ENCODE data around the gene ENSA.

DNA sequence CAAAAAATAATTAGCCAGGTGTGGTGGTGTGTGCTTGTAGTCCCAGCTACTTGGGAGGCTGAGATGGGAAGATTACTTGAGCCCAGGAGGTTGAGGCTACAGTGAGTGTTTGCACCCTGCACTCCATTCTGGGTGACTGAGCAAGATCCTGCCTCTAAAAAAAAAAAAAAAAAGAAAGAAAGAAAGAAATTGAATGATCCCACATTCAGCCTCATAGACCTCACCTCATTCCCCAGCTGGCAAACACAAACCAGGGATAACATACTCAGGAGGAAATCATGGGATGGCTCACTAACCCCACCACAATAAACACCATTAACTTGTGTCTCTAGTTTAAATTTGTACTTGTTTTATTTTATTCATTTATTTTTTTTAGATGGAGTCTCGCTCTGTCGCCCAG, 8.5 kb downstream of the ENSA start:
- TF ChIP-seq, protein P1, sequence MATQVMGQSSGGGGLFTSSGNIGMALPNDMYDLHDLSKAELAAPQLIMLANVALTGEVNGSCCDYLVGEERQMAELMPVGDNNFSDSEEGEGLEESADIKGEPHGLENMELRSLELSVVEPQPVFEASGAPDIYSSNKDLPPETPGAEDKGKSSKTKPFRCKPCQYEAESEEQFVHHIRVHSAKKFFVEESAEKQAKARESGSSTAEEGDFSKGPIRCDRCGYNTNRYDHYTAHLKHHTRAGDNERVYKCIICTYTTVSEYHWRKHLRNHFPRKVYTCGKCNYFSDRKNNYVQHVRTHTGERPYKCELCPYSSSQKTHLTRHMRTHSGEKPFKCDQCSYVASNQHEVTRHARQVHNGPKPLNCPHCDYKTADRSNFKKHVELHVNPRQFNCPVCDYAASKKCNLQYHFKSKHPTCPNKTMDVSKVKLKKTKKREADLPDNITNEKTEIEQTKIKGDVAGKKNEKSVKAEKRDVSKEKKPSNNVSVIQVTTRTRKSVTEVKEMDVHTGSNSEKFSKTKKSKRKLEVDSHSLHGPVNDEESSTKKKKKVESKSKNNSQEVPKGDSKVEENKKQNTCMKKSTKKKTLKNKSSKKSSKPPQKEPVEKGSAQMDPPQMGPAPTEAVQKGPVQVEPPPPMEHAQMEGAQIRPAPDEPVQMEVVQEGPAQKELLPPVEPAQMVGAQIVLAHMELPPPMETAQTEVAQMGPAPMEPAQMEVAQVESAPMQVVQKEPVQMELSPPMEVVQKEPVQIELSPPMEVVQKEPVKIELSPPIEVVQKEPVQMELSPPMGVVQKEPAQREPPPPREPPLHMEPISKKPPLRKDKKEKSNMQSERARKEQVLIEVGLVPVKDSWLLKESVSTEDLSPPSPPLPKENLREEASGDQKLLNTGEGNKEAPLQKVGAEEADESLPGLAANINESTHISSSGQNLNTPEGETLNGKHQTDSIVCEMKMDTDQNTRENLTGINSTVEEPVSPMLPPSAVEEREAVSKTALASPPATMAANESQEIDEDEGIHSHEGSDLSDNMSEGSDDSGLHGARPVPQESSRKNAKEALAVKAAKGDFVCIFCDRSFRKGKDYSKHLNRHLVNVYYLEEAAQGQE (IDR thresholded peaks at IDR 0.05): no peak
- TF ChIP-seq, protein P2, sequence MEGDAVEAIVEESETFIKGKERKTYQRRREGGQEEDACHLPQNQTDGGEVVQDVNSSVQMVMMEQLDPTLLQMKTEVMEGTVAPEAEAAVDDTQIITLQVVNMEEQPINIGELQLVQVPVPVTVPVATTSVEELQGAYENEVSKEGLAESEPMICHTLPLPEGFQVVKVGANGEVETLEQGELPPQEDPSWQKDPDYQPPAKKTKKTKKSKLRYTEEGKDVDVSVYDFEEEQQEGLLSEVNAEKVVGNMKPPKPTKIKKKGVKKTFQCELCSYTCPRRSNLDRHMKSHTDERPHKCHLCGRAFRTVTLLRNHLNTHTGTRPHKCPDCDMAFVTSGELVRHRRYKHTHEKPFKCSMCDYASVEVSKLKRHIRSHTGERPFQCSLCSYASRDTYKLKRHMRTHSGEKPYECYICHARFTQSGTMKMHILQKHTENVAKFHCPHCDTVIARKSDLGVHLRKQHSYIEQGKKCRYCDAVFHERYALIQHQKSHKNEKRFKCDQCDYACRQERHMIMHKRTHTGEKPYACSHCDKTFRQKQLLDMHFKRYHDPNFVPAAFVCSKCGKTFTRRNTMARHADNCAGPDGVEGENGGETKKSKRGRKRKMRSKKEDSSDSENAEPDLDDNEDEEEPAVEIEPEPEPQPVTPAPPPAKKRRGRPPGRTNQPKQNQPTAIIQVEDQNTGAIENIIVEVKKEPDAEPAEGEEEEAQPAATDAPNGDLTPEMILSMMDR (IDR thresholded peaks at IDR 0.05; ENCODE audit: low read depth, low read length, missing input control): no peak
- TF ChIP-seq, protein P3, sequence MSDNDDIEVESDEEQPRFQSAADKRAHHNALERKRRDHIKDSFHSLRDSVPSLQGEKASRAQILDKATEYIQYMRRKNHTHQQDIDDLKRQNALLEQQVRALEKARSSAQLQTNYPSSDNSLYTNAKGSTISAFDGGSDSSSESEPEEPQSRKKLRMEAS (IDR thresholded peaks at IDR 0.05): no peak
- TF ChIP-seq GABPA (IDR thresholded peaks at IDR 0.05 in 1 of 2, conservative IDR thresholded peaks at IDR 0.05 in 1 of 2) (no peak), EGR1 (IDR thresholded peaks at IDR 0.05; ENCODE audit: low read depth in 2 of 2) (no peak), JUND (IDR thresholded peaks at IDR 0.05) (no peak), SP1 (IDR thresholded peaks at IDR 0.05) (no peak), TAF1 (conservative IDR thresholded peaks at IDR 0.05) (no peak)
